ENCODE data around the gene ZBTB20. TPM values are rescaled to one million over a fixed set of nuclear protein-coding genes. Genes with fewer than 3 reads are reported as not detected.

ZBTB20 gene
- total and polyA plus RNA-seq, 2 of the 4 experiments (the other 2 are of a cell fraction) = 0.75 to 14.7 TPM

- no peak overlapping the region for H3K18ac ChIP-seq (ENCODE audit: low read depth, low read length)
- dilution Hi-C loops (cut with HindIII; ENCODE audit: low sequenced_read_pairs, unreplicated experiment) = no loop called here
- in situ Hi-C loops (cut with MboI; ENCODE audit: low sequenced_read_pairs) = no loop called here
- peaks cover 3% of the 10 kb centered on the region; the same call in 1 of the 2 replicates for H3K9me1 ChIP-seq (ENCODE audit: insufficient read depth, low read length)
- H3K23ac ChIP-seq (ENCODE audit: low read depth, low read length) = no peak overlapping the region
- H3K9me3 ChIP-seq (ENCODE audit: control insufficient read depth, insufficient read depth, low read length) = no peaks in the 10 kb centered on the region
- no peak overlapping the region; the same call in 2 of the 3 replicates for H2BK15ac ChIP-seq (ENCODE audit: low read depth, low read length)
- TF ChIP-seq BHLHE40 (IDR thresholded peaks at IDR 0.05; ENCODE audit: low read depth, low read length) (no peak), MAZ (IDR thresholded peaks at IDR 0.05; ENCODE audit: borderline replicate concordance, low read depth, low read length) (no peak), MXI1 (IDR thresholded peaks at IDR 0.05; ENCODE audit: borderline replicate concordance, low read depth, low read length) (no peak), CEBPB (IDR thresholded peaks at IDR 0.05; ENCODE audit: low read depth, low read length) (no peak), POLR2A (IDR thresholded peaks at IDR 0.05; ENCODE audit: low read depth, low read length) (no peak), RCOR1 (IDR thresholded peaks at IDR 0.05; ENCODE audit: insufficient replicate concordance, low read length) (no peak), FOS (IDR thresholded peaks at IDR 0.05; ENCODE audit: low read depth, low read length) (no peak), CHD1 (IDR thresholded peaks at IDR 0.05; ENCODE audit: low read depth, low read length) (no peak), NFE2L2 (IDR thresholded peaks at IDR 0.05; ENCODE audit: low read depth, low read length) (no peak), RAD21 (IDR thresholded peaks at IDR 0.05; ENCODE audit: low read length) (no peak), MAFK (IDR thresholded peaks at IDR 0.05; ENCODE audit: low read depth, low read length) (no peak), SMC3 (IDR thresholded peaks at IDR 0.05; ENCODE audit: low read depth, low read length) (no peak)
- TF ChIP-seq, protein P1, sequence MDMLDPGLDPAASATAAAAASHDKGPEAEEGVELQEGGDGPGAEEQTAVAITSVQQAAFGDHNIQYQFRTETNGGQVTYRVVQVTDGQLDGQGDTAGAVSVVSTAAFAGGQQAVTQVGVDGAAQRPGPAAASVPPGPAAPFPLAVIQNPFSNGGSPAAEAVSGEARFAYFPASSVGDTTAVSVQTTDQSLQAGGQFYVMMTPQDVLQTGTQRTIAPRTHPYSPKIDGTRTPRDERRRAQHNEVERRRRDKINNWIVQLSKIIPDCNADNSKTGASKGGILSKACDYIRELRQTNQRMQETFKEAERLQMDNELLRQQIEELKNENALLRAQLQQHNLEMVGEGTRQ (IDR thresholded peaks at IDR 0.05; ENCODE audit: low read depth, low read length) = no peak
- TF ChIP-seq, protein P2, sequence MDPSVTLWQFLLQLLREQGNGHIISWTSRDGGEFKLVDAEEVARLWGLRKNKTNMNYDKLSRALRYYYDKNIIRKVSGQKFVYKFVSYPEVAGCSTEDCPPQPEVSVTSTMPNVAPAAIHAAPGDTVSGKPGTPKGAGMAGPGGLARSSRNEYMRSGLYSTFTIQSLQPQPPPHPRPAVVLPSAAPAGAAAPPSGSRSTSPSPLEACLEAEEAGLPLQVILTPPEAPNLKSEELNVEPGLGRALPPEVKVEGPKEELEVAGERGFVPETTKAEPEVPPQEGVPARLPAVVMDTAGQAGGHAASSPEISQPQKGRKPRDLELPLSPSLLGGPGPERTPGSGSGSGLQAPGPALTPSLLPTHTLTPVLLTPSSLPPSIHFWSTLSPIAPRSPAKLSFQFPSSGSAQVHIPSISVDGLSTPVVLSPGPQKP (IDR thresholded peaks at IDR 0.05; ENCODE audit: borderline replicate concordance, low read depth, low read length) = no peak
- DNase-seq (no peak), ATAC-seq (ENCODE audit: low read depth) (no peak)
- H3K36me3 ChIP-seq (ENCODE audit: control insufficient read depth, insufficient read depth, low read length) = no peaks in the 10 kb centered on the region
- H3K27me3 ChIP-seq (ENCODE audit: control insufficient read depth, insufficient read depth, low read length) = no peaks in the 10 kb centered on the region
- no peak overlapping the region for H2AFZ ChIP-seq (replicated peaks; ENCODE audit: low read length, poor library complexity)
- no peak overlapping the region for H3K56ac ChIP-seq (ENCODE audit: extremely low read depth, insufficient read depth, low read length)
- no peak overlapping the region for H4K5ac ChIP-seq (ENCODE audit: low read depth, low read length)
- H2AK5ac ChIP-seq (ENCODE audit: low read depth, low read length) = no peak overlapping the region
- no peak overlapping the region for H4K91ac ChIP-seq (ENCODE audit: insufficient read depth, low read depth, low read length)
- no peak overlapping the region for H3K27ac ChIP-seq (ENCODE audit: insufficient read depth, low read length)
- no peak overlapping the region for H2AK9ac ChIP-seq (replicated peaks; ENCODE audit: low read depth, low read length, poor library complexity)
- ChIA-PET CTCF (no interaction called here), POLR2A (ENCODE audit: unreplicated experiment) (no interaction called here)
- H3K4me3 ChIP-seq (ENCODE audit: insufficient read depth, low read depth, low read length) = no peak overlapping the region
- H2BK120ac ChIP-seq (ENCODE audit: low read depth, low read length) = no peak overlapping the region
- H3K4me2 ChIP-seq (ENCODE audit: low read depth, low read length) = no peak overlapping the region
- 40% methylated on average over 1 of the region's 4 CpGs; no CpG with 5 or more reads in 1 of the 2 experiments for WGBS, 2 experiments (ENCODE audit: extremely low coverage in 2 of 2, insufficient read length in 1 of 2)
- BruUV-seq (replicated peaks) = no TSS peak
- H3K4me1 ChIP-seq (ENCODE audit: control insufficient read depth, insufficient read depth, low read length) = no peaks in the 10 kb centered on the region
- H3K79me1 ChIP-seq (ENCODE audit: low read depth in 1 of 2, low read length in 2 of 2) = no peaks in the 10 kb centered on the region
- no peak overlapping the region for H3K9ac ChIP-seq (ENCODE audit: low read depth, low read length)
- intact Hi-C loops (cut with micrococcal nuclease) = no loop called here
- H2BK20ac ChIP-seq (ENCODE audit: low read depth, low read length) = peak overlapping the region; percentile 3; the same call in 1 of the 2 replicates
- H4K20me1 ChIP-seq (ENCODE audit: insufficient read depth, low read length) = no peaks in the 10 kb centered on the region
- no peak overlapping the region for H3K4ac ChIP-seq (ENCODE audit: low read depth, low read length)
- no peak overlapping the region for H4K8ac ChIP-seq (ENCODE audit: low read depth in 2 of 2, low read length in 2 of 2)
- no peak overlapping the region for H2BK5ac ChIP-seq (ENCODE audit: low read depth, low read length, poor library complexity, severe bottlenecking)
- H3K14ac ChIP-seq (replicated peaks; ENCODE audit: low read depth, low read length) = peak overlapping the region; percentile 80
Measured at GRCh38 chr3:114686621-114687020, 460.5 kb downstream of the ZBTB20 start.

Data from IMR-90 (cell line).